HepG2 (cell line): Measurements from ENCODE around the gene PRKG1. TPM values are rescaled to one million over a fixed set of nuclear protein-coding genes. Genes with fewer than 3 reads are reported as not detected.

Experiments
- ATAC-seq: fragments of 200-7000 bp; cut with Tn5 transposase; 3 replicates; pipeline ENCODE4 v1.9.1; 2020; ENCODE audit warnings: mild to moderate bottlenecking, moderate library complexity
- BruUV-seq: library from RNA; stranded (reverse); fragments of 400-500 nt; replicated peaks from 2 replicates; lab custom pipeline; 2021; lab: Mats Ljungman, UMichigan
- CTCF ChIA-PET: fragments of 300-600 bp; formaldehyde crosslinking; extraction: SDS; loops from one replicate; lab custom pipeline; 2021; ENCODE audit warnings: low total read pairs, inconsistent platforms, low intra/inter-chr PET ratio; lab: Yijun Ruan, JAX
- POLR2A ChIA-PET: fragments of 350-600 bp; sonication (Branson Sonifier 250); formaldehyde crosslinking; loops from one replicate; lab custom pipeline; 2020; ENCODE audit warnings: antibody characterized with exemption, inconsistent platforms; lab: Yijun Ruan, JAX
- DNase-seq: peaks from one replicate; pipeline ENCODE4 v3.0.0-alpha.2; 2015; ENCODE audit warnings: low spot score
- FAIRE-seq: peaks from 3 replicates; lab custom pipeline; 2011; peaks lifted over from hg19 to GRCh38; lab: Jason Lieb, UNC
- H2AFZ ChIP-seq: one replicate; pipeline ENCODE4 v1.6.1; 2011; ENCODE audit warnings: low read length, inconsistent platforms
- H3K27ac ChIP-seq: fragments of 300-600 bp; 3 replicates; pipeline ENCODE4 v1.8.0; 2011; ENCODE audit warnings: mixed run types, mild to moderate bottlenecking, mixed read lengths, low read length, inconsistent platforms; ENCODE audit not compliant: insufficient read depth; ENCODE audit errors: extremely low read length
- H3K27me3 ChIP-seq, 2 experiments: fragments of 200-600 bp in 1 of 2; 2 replicates in 1 of 2; 3 replicates in 1 of 2; pipeline versions ENCODE4 v1.6.0 to v1.8.0; 2011; ENCODE audit warnings: low read length in 2 of 2, mild to moderate bottlenecking in 2 of 2, moderate library complexity in 2 of 2, inconsistent platforms in 1 of 2; ENCODE audit not compliant: insufficient read depth in 2 of 2, control insufficient read depth in 1 of 2
- H3K36me3 ChIP-seq, 2 experiments: fragments of 200-600 bp in 1 of 2; replicated peaks in 1 of 2; 2 replicates in 1 of 2; 3 replicates in 1 of 2; pipeline versions ENCODE4 v1.5.1 to v1.8.0; 2011; ENCODE audit warnings: low read length in 2 of 2, inconsistent platforms in 1 of 2; ENCODE audit not compliant: insufficient read depth in 2 of 2, control insufficient read depth in 1 of 2
- H3K4me1 ChIP-seq: 2 replicates; pipeline ENCODE4 v1.5.1; 2012; ENCODE audit warnings: low read length, inconsistent platforms; ENCODE audit not compliant: insufficient read depth
- H3K4me2 ChIP-seq: 2 replicates; pipeline ENCODE4 v1.6.0; 2011; ENCODE audit warnings: low read depth, low read length, inconsistent platforms
- H3K4me3 ChIP-seq, 3 experiments: fragments of 200-600 bp in 1 of 3; sonication (generic), shearing (Covaris generic) in 1 of 3; replicated peaks in 1 of 3; 2 replicates each; pipeline ENCODE4 v1.5.1; 2011 to 2016; ENCODE audit warnings: low read length in 3 of 3, inconsistent platforms in 2 of 3, low read depth in 2 of 3, mild to moderate bottlenecking in 2 of 3, control low read depth in 1 of 3, mixed read lengths in 1 of 3; ENCODE audit not compliant: insufficient read depth in 1 of 3
- H3K79me2 ChIP-seq: one replicate; pipeline ENCODE4 v1.6.1; 2011; ENCODE audit warnings: low read length, inconsistent platforms; ENCODE audit not compliant: insufficient read depth
- H3K9ac ChIP-seq: 2 replicates; pipeline ENCODE4 v1.6.0; 2011; ENCODE audit warnings: mild to moderate bottlenecking, low read depth, low read length, inconsistent platforms; ENCODE audit not compliant: insufficient read depth
- H3K9me3 ChIP-seq: 2 replicates; pipeline ENCODE4 v1.5.1; 2012; ENCODE audit warnings: mild to moderate bottlenecking, low read length
- H4K20me1 ChIP-seq: 2 replicates; pipeline ENCODE4 v1.6.0; 2011; ENCODE audit warnings: inconsistent platforms, mild to moderate bottlenecking, low read length, moderate library complexity; ENCODE audit not compliant: insufficient read depth
- HNRNPH1 ChIP-seq: fragments of 200-400 bp; formaldehyde crosslinking; optimal IDR thresholded peaks from 2 replicates; pipeline ENCODE3; 2017; ENCODE audit warnings: mild to moderate bottlenecking, low read depth, low read length
- HNRNPUL1 ChIP-seq: fragments of 200-400 bp; formaldehyde crosslinking; IDR thresholded peaks from 2 replicates; pipeline ENCODE4 v1.6.1; 2017; ENCODE audit warnings: low read depth, mild to moderate bottlenecking, low read length, moderate library complexity
- JARID2 ChIP-seq: sonication (generic); formaldehyde crosslinking; IDR thresholded peaks from 2 replicates; pipeline ENCODE4 v1.8.1; 2023; ENCODE audit warnings: missing genetic modification reagents, inconsistent platforms; ENCODE audit not compliant: insufficient replicate concordance
- MATR3 ChIP-seq: sonication (generic); formaldehyde crosslinking; IDR thresholded peaks from 2 replicates; pipeline ENCODE4 v1.4.0; 2020; ENCODE audit warnings: missing genetic modification reagents
- NCOA2 ChIP-seq: sonication (generic); formaldehyde crosslinking; IDR thresholded peaks from 2 replicates; pipeline ENCODE4 v1.8.0; 2022; ENCODE audit warnings: inconsistent platforms
- REL ChIP-seq: sonication (generic); formaldehyde crosslinking; conservative IDR thresholded peaks from 2 replicates; pipeline ENCODE4 v1.8.0; 2022; ENCODE audit warnings: mild to moderate bottlenecking, missing genetic modification reagents, moderate library complexity
- RFX1 ChIP-seq: fragments of 450-650 bp; IDR thresholded peaks from 2 replicates; pipeline ENCODE4 v1.6.1; 2017
- TAF15 ChIP-seq: fragments of 200-400 bp; formaldehyde crosslinking; IDR thresholded peaks from one replicate; pipeline ENCODE4 v1.6.1; 2018; ENCODE audit warnings: mild to moderate bottlenecking, low read depth, low read length; ENCODE audit not compliant: poor library complexity, severe bottlenecking
- ZNF75D ChIP-seq: sonication (generic); formaldehyde crosslinking; IDR thresholded peaks from 2 replicates; pipeline ENCODE4 v1.8.1; 2023; ENCODE audit warnings: missing genetic modification reagents, mild to moderate bottlenecking, borderline replicate concordance
- ZSCAN30 ChIP-seq: sonication (generic); formaldehyde crosslinking; IDR thresholded peaks from 2 replicates; pipeline ENCODE4 v1.5.0; 2020; ENCODE audit warnings: mild to moderate bottlenecking, missing genetic modification reagents
- WGBS: methylation state at CpG from one replicate; pipeline ENCODE4 v1.1.6; 2017; ENCODE audit warnings: low lambda C conversion rate; 5-methylcytosine and 5-hydroxymethylcytosine counted together
- in situ Hi-C: cut with HindIII; loops from 2 replicates; pipeline ENCODE4 v1.10.0; 2017; ENCODE audit warnings: low pct_unique_long_range_greater_than_20kb; ENCODE audit not compliant: extremely low pct_ligation_motif_present
- intact Hi-C: fragments of 100-400 bp; cut with micrococcal nuclease; formaldehyde crosslinking; loops from one replicate; pipeline ENCODE4 v1.10.0; 2022; ENCODE audit not compliant: unreplicated experiment
- polyA plus RNA-seq, 8 experiments: library from polyadenylated mRNA; depleted of rRNA in 3 of 8; stranded (reverse) in 7 of 8; unstranded in 1 of 8; fragments of >200 nt; fragmentation: Illumina TruSeq in 4 of 8; extraction: Trizol in 4 of 8; gene quantifications; 2 replicates each; pipeline versions ENCODE4 v1.2.1 to v1.2.3, GENCODE V29; 2011 to 2016; ENCODE audit warnings: low read depth in 4 of 8, missing spikeins in 1 of 8, mixed read lengths in 1 of 8; ENCODE audit not compliant: insufficient read depth in 1 of 8
- total RNA-seq, 5 experiments: library from RNA; depleted of rRNA; stranded (reverse); fragments of >200 nt; fragmentation: Illumina TruSeq; extraction: Trizol; gene quantifications; 2 replicates each; pipeline ENCODE4 v1.2.3, GENCODE V29; 2016; ENCODE audit warnings: low read depth in 1 of 5
- TF ChIP-seq, protein P1 (sequence below): sonication (generic); formaldehyde crosslinking; IDR thresholded peaks from 2 replicates; pipeline ENCODE4 v1.9.0; 2021; ENCODE audit warnings: missing genetic modification reagents, mild to moderate bottlenecking, borderline replicate concordance
- TF ChIP-seq, protein P2 (sequence below): IDR thresholded peaks from 2 replicates; pipeline ENCODE4 v1.6.1; 2012; ENCODE audit warnings: low read length, improper control_type of control experiment
- TF ChIP-seq, protein P3 (sequence below): sonication (generic); formaldehyde crosslinking; IDR thresholded peaks from 2 replicates; pipeline ENCODE4 v1.8.0; 2022; ENCODE audit warnings: missing genetic modification reagents, mild to moderate bottlenecking, borderline replicate concordance
- TF ChIP-seq, protein P4 (sequence below): sonication (generic); formaldehyde crosslinking; IDR thresholded peaks from 2 replicates; pipeline ENCODE4 v1.4.0; 2020; ENCODE audit warnings: mild to moderate bottlenecking, missing genetic modification reagents

Gene PRKG1
- total and polyA plus RNA-seq, 2 of the 13 experiments (the other 11 are each of a cell fraction or from before 2014, with no cell fraction given) = 0.01 TPM; not detected in 1

DNA sequence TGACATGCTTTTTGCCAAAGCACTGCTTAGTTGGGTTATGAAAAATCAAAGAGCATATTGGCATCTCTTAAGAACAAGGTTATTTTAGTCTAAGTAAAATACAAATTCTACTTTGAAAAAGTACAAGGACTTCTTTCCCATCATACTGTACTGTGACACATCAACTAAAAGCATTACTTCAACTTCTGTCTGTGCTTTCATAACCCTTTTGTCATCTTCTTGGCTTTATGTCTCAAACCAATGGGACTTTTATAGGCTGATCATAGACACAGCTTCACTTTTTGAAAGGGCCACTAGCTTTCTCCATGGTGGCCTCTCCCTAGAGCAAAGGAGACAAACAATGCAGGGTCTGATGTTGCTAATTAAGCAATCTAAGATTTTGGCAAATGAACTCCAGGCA lies 814.0 kb downstream of the PRKG1 start:
- H3K79me2 ChIP-seq = no peaks in the 10 kb centered on the region
- no peaks in the 10 kb centered on the region for H3K4me1 ChIP-seq
- CTCF ChIA-PET = no interaction called here
- no peak overlapping the region for H3K9ac ChIP-seq
- POLR2A ChIA-PET = no interaction called here
- FAIRE-seq = no peak
- no peaks in the 10 kb centered on the region for H3K9me3 ChIP-seq
- H3K4me3 ChIP-seq = no peak overlapping the region
- intact Hi-C loops = no loop called here
- H3K36me3 ChIP-seq = no peaks in the 10 kb centered on the region
- no peak overlapping the region for H3K27ac ChIP-seq
- TF ChIP-seq MATR3 (CRISPR knock-in tag) (no peak), REL (CRISPR knock-in tag) (no peak), HNRNPH1 (no peak), HNRNPUL1 (no peak), TAF15 (no peak), JARID2 (no peak)
- TF ChIP-seq, protein P1, sequence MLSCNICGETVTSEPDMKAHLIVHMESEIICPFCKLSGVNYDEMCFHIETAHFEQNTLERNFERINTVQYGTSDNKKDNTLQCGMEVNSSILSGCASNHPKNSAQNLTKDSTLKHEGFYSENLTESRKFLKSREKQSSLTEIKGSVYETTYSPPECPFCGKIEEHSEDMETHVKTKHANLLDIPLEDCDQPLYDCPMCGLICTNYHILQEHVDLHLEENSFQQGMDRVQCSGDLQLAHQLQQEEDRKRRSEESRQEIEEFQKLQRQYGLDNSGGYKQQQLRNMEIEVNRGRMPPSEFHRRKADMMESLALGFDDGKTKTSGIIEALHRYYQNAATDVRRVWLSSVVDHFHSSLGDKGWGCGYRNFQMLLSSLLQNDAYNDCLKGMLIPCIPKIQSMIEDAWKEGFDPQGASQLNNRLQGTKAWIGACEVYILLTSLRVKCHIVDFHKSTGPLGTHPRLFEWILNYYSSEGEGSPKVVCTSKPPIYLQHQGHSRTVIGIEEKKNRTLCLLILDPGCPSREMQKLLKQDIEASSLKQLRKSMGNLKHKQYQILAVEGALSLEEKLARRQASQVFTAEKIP (CRISPR knock-in tag) = no peak
- TF ChIP-seq, all 625 proteins: peak for 0
- Histone ChIP-seq H3K4me2 (no peak overlapping the region), H2AFZ (no peak overlapping the region), H4K20me1 (no peaks in the 10 kb centered on the region), H3K27me3 (no peaks in the 10 kb centered on the region)
- in situ Hi-C loops = no loop called here
- no TSS peak for BruUV-seq
- no peak for ATAC-seq
- DNase-seq = no peak

DNA sequence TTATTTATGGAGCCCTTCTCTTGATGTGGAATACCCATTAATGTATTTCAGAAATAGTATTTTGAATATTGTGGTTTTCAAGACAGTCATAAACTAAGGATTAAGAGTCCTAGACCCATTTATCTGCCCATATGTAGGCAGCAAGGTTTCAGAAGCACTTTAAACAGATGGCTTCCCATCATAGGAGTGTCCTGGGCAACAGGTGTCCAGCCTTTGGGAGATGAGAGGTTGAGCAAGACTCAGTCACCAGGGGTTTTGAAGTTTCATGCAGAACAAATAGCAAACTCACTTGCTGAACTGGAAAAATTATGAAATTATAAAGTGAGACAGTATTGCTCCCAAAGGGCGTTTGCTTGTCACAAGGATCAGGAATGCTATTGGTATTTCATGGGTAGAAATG lies 818.0 kb downstream of the PRKG1 start:
- ATAC-seq (no peak), DNase-seq (no peak), FAIRE-seq (no peak)
- no peaks in the 10 kb centered on the region for H3K4me1 ChIP-seq
- no peaks in the 10 kb centered on the region for H3K36me3 ChIP-seq
- POLR2A ChIA-PET = no interaction called here
- CTCF ChIA-PET = no interaction called here
- no peaks in the 10 kb centered on the region for H3K79me2 ChIP-seq
- H3K9me3 ChIP-seq = no peaks in the 10 kb centered on the region
- H4K20me1 ChIP-seq = no peaks in the 10 kb centered on the region
- no peaks in the 10 kb centered on the region for H3K27me3 ChIP-seq
- no peak overlapping the region for H3K9ac ChIP-seq
- no peak overlapping the region for H3K4me2 ChIP-seq
- intact Hi-C loops = no loop called here
- no peak overlapping the region for H3K4me3 ChIP-seq
- in situ Hi-C loops = no loop called here
- 0% methylated on average over 1 of the region's 1 CpG for WGBS
- no peak overlapping the region for H3K27ac ChIP-seq
- BruUV-seq = no TSS peak
- no peak overlapping the region for H2AFZ ChIP-seq
- TF ChIP-seq, protein P2, sequence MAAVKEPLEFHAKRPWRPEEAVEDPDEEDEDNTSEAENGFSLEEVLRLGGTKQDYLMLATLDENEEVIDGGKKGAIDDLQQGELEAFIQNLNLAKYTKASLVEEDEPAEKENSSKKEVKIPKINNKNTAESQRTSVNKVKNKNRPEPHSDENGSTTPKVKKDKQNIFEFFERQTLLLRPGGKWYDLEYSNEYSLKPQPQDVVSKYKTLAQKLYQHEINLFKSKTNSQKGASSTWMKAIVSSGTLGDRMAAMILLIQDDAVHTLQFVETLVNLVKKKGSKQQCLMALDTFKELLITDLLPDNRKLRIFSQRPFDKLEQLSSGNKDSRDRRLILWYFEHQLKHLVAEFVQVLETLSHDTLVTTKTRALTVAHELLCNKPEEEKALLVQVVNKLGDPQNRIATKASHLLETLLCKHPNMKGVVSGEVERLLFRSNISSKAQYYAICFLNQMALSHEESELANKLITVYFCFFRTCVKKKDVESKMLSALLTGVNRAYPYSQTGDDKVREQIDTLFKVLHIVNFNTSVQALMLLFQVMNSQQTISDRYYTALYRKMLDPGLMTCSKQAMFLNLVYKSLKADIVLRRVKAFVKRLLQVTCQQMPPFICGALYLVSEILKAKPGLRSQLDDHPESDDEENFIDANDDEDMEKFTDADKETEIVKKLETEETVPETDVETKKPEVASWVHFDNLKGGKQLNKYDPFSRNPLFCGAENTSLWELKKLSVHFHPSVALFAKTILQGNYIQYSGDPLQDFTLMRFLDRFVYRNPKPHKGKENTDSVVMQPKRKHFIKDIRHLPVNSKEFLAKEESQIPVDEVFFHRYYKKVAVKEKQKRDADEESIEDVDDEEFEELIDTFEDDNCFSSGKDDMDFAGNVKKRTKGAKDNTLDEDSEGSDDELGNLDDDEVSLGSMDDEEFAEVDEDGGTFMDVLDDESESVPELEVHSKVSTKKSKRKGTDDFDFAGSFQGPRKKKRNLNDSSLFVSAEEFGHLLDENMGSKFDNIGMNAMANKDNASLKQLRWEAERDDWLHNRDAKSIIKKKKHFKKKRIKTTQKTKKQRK = no peak
- no peak for TF ChIP-seq NCOA2 (CRISPR knock-in tag)
- TF ChIP-seq RFX1 = no peak
- TF ChIP-seq ZSCAN30 (CRISPR knock-in tag) = no peak
- TF ChIP-seq, protein P3, sequence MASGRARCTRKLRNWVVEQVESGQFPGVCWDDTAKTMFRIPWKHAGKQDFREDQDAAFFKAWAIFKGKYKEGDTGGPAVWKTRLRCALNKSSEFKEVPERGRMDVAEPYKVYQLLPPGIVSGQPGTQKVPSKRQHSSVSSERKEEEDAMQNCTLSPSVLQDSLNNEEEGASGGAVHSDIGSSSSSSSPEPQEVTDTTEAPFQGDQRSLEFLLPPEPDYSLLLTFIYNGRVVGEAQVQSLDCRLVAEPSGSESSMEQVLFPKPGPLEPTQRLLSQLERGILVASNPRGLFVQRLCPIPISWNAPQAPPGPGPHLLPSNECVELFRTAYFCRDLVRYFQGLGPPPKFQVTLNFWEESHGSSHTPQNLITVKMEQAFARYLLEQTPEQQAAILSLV (CRISPR knock-in tag) = no peak
- TF ChIP-seq, protein P4, sequence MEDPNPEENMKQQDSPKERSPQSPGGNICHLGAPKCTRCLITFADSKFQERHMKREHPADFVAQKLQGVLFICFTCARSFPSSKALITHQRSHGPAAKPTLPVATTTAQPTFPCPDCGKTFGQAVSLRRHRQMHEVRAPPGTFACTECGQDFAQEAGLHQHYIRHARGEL (CRISPR knock-in tag) = no peak
- TF ChIP-seq ZNF75D (CRISPR knock-in tag) = no peak
